Measurements from ENCODE around the gene PHLDA3.

DNA sequence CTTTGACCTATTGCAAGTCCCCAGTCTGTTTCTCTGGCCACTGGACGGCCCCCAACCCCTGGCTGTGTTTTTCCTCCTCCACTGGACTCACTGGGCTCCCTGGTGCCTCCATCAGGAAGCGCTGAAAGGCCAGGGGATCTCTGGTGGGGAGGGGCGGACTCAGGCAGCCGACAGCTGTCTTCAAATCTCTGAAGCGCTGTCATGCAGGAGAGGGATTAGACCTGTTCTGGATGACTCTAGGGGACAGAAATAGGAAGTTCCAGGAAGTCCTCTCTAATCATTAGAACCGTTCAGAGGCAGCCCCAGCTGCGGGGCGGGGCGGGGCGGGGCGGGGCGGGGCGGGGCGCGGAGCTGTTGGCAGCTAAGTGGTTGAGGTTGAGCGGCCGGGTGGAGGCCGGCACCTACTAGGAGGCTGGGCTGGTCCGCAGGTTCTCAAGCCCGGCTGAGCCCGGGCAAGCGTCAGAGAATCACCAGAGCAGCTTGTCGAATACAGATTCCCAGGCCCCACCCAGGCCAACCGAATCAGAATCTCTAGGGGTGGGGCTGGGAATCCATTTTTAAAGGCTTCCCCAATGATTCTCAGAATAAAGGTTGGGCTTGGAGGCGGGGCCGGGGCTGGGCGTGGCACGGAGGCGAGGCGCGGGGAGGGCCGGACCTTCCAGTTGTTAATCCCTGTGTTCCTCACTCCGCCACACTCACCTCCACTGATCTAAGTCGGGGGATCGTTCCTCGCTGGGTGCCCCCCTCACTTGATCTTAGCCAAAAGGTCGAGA is 11.4 kb upstream of the PHLDA3 start:
- TF ChIP-seq, protein P1, sequence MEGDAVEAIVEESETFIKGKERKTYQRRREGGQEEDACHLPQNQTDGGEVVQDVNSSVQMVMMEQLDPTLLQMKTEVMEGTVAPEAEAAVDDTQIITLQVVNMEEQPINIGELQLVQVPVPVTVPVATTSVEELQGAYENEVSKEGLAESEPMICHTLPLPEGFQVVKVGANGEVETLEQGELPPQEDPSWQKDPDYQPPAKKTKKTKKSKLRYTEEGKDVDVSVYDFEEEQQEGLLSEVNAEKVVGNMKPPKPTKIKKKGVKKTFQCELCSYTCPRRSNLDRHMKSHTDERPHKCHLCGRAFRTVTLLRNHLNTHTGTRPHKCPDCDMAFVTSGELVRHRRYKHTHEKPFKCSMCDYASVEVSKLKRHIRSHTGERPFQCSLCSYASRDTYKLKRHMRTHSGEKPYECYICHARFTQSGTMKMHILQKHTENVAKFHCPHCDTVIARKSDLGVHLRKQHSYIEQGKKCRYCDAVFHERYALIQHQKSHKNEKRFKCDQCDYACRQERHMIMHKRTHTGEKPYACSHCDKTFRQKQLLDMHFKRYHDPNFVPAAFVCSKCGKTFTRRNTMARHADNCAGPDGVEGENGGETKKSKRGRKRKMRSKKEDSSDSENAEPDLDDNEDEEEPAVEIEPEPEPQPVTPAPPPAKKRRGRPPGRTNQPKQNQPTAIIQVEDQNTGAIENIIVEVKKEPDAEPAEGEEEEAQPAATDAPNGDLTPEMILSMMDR (IDR thresholded peaks at IDR 0.05 in 4 of 5, conservative IDR thresholded peaks at IDR 0.05 in 1 of 5): no peak
- peak; percentile 35 to 67 for TF ChIP-seq POLR2A (IDR thresholded peaks at IDR 0.05)
